ENCODE data around the gene EML4. TPM values are rescaled to one million over a fixed set of nuclear protein-coding genes. Genes with fewer than 3 reads are reported as not detected.

EML4 gene
- total RNA-seq, 1 donor from 2014 or later = 109 TPM

DNA sequence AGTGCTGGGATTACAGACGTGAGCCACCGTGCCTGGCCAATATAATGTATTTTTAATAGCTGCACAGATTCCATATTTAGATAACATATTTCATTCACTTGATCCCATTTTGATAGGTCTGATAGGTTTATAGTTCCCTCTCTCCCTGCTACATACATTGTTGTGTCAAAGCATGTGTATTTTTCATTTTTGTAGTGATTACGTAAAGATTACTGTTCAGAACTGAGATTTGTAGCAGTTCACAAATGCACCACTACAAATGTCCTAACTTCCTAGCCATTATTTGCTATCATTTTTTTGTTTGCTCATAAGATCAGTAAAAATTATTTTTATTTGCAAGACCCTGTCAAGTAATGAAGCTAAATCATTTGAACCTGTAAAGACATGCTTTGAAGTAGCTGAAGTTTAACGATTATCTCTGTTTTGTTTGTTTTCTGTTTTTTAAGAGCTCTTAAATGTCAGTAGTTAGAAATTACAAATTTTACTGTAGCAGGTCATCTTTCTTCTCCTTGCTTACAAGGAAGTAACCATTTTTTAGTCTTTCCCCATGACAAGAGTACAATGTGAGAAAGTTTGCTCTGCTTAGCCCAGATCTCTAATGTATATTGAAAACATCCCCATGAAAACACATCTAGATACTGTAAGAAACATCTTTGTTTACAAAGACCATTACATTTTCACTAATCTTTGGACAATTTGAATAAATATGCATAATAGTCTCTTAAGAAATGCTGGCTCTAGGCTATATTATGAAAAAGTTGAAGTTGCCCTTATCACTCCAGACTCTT lies 54.1 kb downstream of the EML4 start:
- ATAC-seq (no peak), DNase-seq (no peak)
- H3K4me3 ChIP-seq = no peak overlapping the region
- TF ChIP-seq, protein P1, sequence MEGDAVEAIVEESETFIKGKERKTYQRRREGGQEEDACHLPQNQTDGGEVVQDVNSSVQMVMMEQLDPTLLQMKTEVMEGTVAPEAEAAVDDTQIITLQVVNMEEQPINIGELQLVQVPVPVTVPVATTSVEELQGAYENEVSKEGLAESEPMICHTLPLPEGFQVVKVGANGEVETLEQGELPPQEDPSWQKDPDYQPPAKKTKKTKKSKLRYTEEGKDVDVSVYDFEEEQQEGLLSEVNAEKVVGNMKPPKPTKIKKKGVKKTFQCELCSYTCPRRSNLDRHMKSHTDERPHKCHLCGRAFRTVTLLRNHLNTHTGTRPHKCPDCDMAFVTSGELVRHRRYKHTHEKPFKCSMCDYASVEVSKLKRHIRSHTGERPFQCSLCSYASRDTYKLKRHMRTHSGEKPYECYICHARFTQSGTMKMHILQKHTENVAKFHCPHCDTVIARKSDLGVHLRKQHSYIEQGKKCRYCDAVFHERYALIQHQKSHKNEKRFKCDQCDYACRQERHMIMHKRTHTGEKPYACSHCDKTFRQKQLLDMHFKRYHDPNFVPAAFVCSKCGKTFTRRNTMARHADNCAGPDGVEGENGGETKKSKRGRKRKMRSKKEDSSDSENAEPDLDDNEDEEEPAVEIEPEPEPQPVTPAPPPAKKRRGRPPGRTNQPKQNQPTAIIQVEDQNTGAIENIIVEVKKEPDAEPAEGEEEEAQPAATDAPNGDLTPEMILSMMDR (IDR thresholded peaks at IDR 0.05) = no peak
- no peaks in the 10 kb centered on the region for H3K9me3 ChIP-seq
- intact Hi-C loops (cut with DNase I) = no loop called here
- H3K27ac ChIP-seq = no peak overlapping the region
- no peaks in the 10 kb centered on the region for H3K36me3 ChIP-seq
- H3K4me1 ChIP-seq = peaks cover 19% of the 10 kb centered on the region
- H3K27me3 ChIP-seq (ENCODE audit: low read depth) = no peaks in the 10 kb centered on the region

GRCh38 chr2:42223855-42224268 lies 54.7 kb downstream of the EML4 start:
- TF ChIP-seq, protein P1 (IDR thresholded peaks at IDR 0.05) = no peak
- ATAC-seq (no peak), DNase-seq (no peak)
- Histone ChIP-seq H3K36me3 (no peaks in the 10 kb centered on the region), H3K9me3 (no peaks in the 10 kb centered on the region), H3K27ac (no peak overlapping the region), H3K4me1 (peaks cover 19% of the 10 kb centered on the region), H3K4me3 (no peak overlapping the region), H3K27me3 (ENCODE audit: low read depth) (no peaks in the 10 kb centered on the region)
- intact Hi-C loops (cut with DNase I) = no loop called here

- H3K27me3 ChIP-seq (ENCODE audit: low read depth) = no peaks in the 10 kb centered on the region
- H3K4me1 ChIP-seq = peaks cover 19% of the 10 kb centered on the region
- ATAC-seq = no peak
- no peaks in the 10 kb centered on the region for H3K9me3 ChIP-seq
- no peak for DNase-seq
- TF ChIP-seq, protein P1 (IDR thresholded peaks at IDR 0.05) = no peak
- H3K27ac ChIP-seq = no peak overlapping the region
- no peaks in the 10 kb centered on the region for H3K36me3 ChIP-seq
- intact Hi-C loops (cut with DNase I) = no loop called here
- H3K4me3 ChIP-seq = no peak overlapping the region
Observed at GRCh38 chr2:42224422-42225067, 55.4 kb downstream of the EML4 start.

DNA sequence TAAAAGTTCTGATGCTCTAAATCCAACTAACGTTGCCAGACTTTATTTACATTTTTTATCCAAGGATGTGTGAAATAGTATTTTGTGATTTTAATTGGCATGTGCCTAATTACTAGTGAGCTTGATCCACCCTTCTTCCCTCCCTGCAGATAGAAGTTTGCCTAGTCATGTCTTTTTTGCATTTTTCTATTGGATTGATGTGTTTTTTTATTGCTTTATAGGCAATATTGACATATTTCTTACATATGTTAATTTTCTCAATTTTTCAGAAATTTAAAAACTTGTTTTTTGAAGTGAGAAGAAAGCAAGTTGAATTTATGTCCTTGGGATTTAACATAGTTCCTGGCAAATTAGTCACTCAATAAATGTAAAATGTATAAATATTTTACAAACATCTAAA lies 56.4 kb downstream of the EML4 start:
- ATAC-seq = no peak
- H3K36me3 ChIP-seq = no peaks in the 10 kb centered on the region
- TF ChIP-seq, protein P1 (IDR thresholded peaks at IDR 0.05) = no peak
- peaks cover 19% of the 10 kb centered on the region for H3K4me1 ChIP-seq
- H3K27ac ChIP-seq = no peak overlapping the region
- DNase-seq = no peak
- H3K4me3 ChIP-seq = no peak overlapping the region
- no peaks in the 10 kb centered on the region for H3K9me3 ChIP-seq
- intact Hi-C loops (cut with DNase I) = no loop called here
- H3K27me3 ChIP-seq (ENCODE audit: low read depth) = no peaks in the 10 kb centered on the region

DNA sequence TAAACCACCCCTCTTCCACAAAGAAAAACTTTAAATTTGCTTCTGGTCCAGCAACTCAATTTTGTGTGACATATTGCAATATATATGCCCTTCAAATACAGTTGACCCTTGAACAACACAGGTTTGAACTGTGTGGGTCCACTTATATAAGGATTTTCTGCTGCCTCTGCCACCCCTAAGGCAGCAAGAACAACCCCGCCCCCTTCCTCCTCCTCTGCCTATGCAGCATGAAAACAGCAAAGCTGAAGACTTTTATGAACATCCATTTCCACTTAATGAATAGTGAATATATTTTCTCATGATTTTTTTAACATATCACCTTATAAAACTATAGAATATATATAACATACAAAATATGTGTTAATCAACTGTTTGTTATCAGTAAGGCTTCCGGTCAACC lies 58.3 kb downstream of the EML4 start:
- Histone ChIP-seq H3K36me3 (no peaks in the 10 kb centered on the region), H3K27me3 (ENCODE audit: low read depth) (no peaks in the 10 kb centered on the region), H3K27ac (no peak overlapping the region), H3K4me1 (peaks cover 19% of the 10 kb centered on the region), H3K9me3 (no peaks in the 10 kb centered on the region), H3K4me3 (no peak overlapping the region)
- TF ChIP-seq, protein P1 (IDR thresholded peaks at IDR 0.05) = no peak
- intact Hi-C loops (cut with DNase I) = no loop called here
- DNase-seq (no peak), ATAC-seq (no peak)
